Body of pancreas (tissue), 4 donors: ENCODE measurements around the gene KCNJ10.

Experiments
- POLR2A ChIP-seq, 3 donors: fragments of 450-650 bp; IDR thresholded peaks; one replicate each; pipeline ENCODE4 v1.6.1; 2016; ENCODE audit warnings: antibody characterized with exemption in 3 of 3, mild to moderate bottlenecking in 2 of 3
- TF ChIP-seq, protein P1 (sequence below), 7 experiments: fragments of 450-650 bp in 4 of 7; fragments of 200-600 bp in 3 of 7; sonication (generic) in 3 of 7; IDR thresholded peaks; one replicate each; pipeline ENCODE4 v1.5.1; 2016 to 2019; ENCODE audit warnings: antibody characterized with exemption in 7 of 7

DNA sequence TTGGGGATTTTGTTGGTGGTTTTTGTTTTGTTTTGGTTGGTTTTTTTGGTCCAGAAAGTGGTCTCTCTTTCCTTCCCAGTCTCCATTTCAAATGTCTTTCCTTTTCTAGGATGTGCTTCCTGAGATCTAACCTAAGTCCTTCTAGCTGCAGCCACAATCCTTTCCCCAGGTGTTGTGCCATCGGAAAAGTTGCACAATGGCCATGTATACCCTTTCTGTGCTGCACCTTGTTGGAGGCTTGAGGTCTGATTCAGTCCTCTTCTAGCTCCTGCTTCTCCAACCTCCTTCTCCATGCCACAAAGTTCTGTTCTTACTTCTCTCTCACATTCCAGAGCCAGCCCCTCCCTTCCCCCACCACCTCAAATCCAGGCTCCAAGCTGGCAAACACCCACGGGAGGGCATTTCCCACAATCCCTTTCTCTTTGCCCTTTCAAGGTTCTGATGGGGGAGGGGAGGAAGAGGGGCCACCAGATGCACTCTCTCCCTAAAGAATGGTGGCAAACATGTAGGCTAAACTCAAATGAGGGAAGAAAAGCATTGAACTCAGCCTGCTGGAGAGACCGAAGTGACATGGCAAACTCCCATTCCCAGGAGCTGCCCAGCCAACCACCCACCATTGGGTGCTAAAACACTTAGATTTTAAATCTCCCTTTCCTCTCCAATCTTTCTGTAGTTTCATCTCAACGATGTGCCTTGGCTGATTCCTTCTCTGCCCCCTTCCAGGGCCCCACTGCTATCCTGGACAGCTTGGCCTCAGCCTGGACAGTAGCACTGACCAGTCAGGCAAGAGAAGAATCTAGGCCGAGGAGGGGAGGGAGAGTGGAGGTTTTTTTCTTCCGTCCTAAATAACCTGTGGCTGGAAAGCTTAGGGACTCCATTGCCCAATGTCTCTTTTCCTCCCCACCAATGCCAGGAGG, 2.9 kb downstream of the KCNJ10 start:
- TF ChIP-seq POLR2A (IDR thresholded peaks at IDR 0.05) = no peak
- TF ChIP-seq, protein P1, sequence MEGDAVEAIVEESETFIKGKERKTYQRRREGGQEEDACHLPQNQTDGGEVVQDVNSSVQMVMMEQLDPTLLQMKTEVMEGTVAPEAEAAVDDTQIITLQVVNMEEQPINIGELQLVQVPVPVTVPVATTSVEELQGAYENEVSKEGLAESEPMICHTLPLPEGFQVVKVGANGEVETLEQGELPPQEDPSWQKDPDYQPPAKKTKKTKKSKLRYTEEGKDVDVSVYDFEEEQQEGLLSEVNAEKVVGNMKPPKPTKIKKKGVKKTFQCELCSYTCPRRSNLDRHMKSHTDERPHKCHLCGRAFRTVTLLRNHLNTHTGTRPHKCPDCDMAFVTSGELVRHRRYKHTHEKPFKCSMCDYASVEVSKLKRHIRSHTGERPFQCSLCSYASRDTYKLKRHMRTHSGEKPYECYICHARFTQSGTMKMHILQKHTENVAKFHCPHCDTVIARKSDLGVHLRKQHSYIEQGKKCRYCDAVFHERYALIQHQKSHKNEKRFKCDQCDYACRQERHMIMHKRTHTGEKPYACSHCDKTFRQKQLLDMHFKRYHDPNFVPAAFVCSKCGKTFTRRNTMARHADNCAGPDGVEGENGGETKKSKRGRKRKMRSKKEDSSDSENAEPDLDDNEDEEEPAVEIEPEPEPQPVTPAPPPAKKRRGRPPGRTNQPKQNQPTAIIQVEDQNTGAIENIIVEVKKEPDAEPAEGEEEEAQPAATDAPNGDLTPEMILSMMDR (IDR thresholded peaks at IDR 0.05) = no peak
